OCI-LY1 (cell line): ENCODE data around the gene ITGA7.

Experiments used
- CTCF ChIP-seq: fragments of 200-600 bp; sonication (generic), shearing (Covaris generic); IDR thresholded peaks from 2 replicates; pipeline ENCODE4 v1.5.1; 2017; ENCODE audit warnings: mild to moderate bottlenecking, antibody characterized with exemption, low read length, moderate library complexity, mixed read lengths
- EZH2 ChIP-seq: fragments of 200-600 bp; sonication (generic), shearing (Covaris generic); IDR thresholded peaks from 2 replicates; pipeline ENCODE4 v1.8.0; 2017; ENCODE audit warnings: borderline replicate concordance, mixed run types, mild to moderate bottlenecking, antibody characterized with exemption, low read length, moderate library complexity, mixed read lengths

GRCh38 chr12:55720071-55720564 is 12.4 kb upstream of the ITGA7 start, which contains the start of gene RDH5:
- TF ChIP-seq EZH2 (no peak), CTCF (no peak)
